Mesenchymal stem cell (in vitro differentiated cells and primary cell): ENCODE measurements around the gene TSKS.

Experiments used
- DNase-seq: peaks from one replicate; pipeline ENCODE4 v3.0.0-alpha.2; 2013
- H2AFZ ChIP-seq: one replicate; pipeline ENCODE4 v1.6.1; 2013; ENCODE audit warnings: low read depth, mild to moderate bottlenecking, control low read depth, inconsistent platforms, low read length, moderate library complexity
- H2AK5ac ChIP-seq: 2 replicates; pipeline ENCODE4 v1.6.1; 2013; ENCODE audit warnings: low read length, moderate library complexity, mild to moderate bottlenecking, inconsistent platforms; ENCODE audit not compliant: severe bottlenecking
- H2BK120ac ChIP-seq: one replicate; pipeline ENCODE4 v1.6.1; 2013; ENCODE audit warnings: low read depth, mild to moderate bottlenecking, inconsistent platforms, low read length, moderate library complexity
- H2BK12ac ChIP-seq, 2 experiments: one replicate each; pipeline ENCODE4 v1.6.1; 2013; ENCODE audit warnings: inconsistent platforms in 2 of 2, low read length in 2 of 2, mild to moderate bottlenecking in 2 of 2, moderate library complexity in 2 of 2, control low read depth in 1 of 2
- H2BK15ac ChIP-seq: one replicate; pipeline ENCODE4 v1.6.1; 2013; ENCODE audit warnings: mild to moderate bottlenecking, low read depth, inconsistent platforms; ENCODE audit not compliant: poor library complexity, severe bottlenecking
- H2BK5ac ChIP-seq: 2 replicates; pipeline ENCODE4 v1.6.1; 2013; ENCODE audit warnings: low read depth, mild to moderate bottlenecking, low read length, control low read depth, inconsistent platforms; ENCODE audit not compliant: poor library complexity, severe bottlenecking
- H3K14ac ChIP-seq, 2 experiments: one replicate each; pipeline ENCODE4 v1.6.1; 2013; ENCODE audit warnings: inconsistent platforms in 2 of 2, low read length in 2 of 2, control low read depth in 1 of 2, mild to moderate bottlenecking in 1 of 2, moderate library complexity in 1 of 2
- H3K18ac ChIP-seq, 2 experiments: one replicate each; pipeline ENCODE4 v1.6.1; 2013; ENCODE audit warnings: inconsistent platforms in 2 of 2, low read length in 2 of 2, control low read depth in 1 of 2, low read depth in 1 of 2, mild to moderate bottlenecking in 1 of 2
- H3K23ac ChIP-seq, 2 experiments: one replicate each; pipeline ENCODE4 v1.6.1; 2013; ENCODE audit warnings: inconsistent platforms in 2 of 2, low read length in 2 of 2, mild to moderate bottlenecking in 2 of 2, moderate library complexity in 2 of 2, control low read depth in 1 of 2
- H3K27ac ChIP-seq: 2 replicates; pipeline ENCODE4 v1.5.1; 2013; ENCODE audit warnings: mild to moderate bottlenecking, moderate library complexity, low read length, control low read depth, inconsistent platforms; ENCODE audit not compliant: poor library complexity, severe bottlenecking
- H3K27me3 ChIP-seq, 2 experiments: 2 replicates each; pipeline versions ENCODE4 v1.6.1 to v1.7.0; 2013; ENCODE audit warnings: low read length in 2 of 2, mild to moderate bottlenecking in 2 of 2, moderate library complexity in 2 of 2, control low read depth in 1 of 2, inconsistent platforms in 1 of 2; ENCODE audit not compliant: control insufficient read depth in 1 of 2, insufficient read depth in 1 of 2
- H3K36me3 ChIP-seq, 2 experiments: 2 replicates each; pipeline versions ENCODE4 v1.6.1 to v1.7.0; 2013; ENCODE audit warnings: low read length in 2 of 2, control low read depth in 1 of 2, inconsistent platforms in 1 of 2, low read depth in 1 of 2, mild to moderate bottlenecking in 1 of 2; ENCODE audit not compliant: insufficient read depth in 2 of 2, control insufficient read depth in 1 of 2
- H3K4ac ChIP-seq, 2 experiments: one replicate each; pipeline ENCODE4 v1.6.1; 2013; ENCODE audit warnings: inconsistent platforms in 2 of 2, low read length in 2 of 2, mild to moderate bottlenecking in 2 of 2, moderate library complexity in 2 of 2, control low read depth in 1 of 2, low read depth in 1 of 2
- H3K4me1 ChIP-seq: 2 replicates; pipeline ENCODE4 v1.6.1; 2013; ENCODE audit warnings: low read depth, low read length, control low read depth; ENCODE audit not compliant: control insufficient read depth, insufficient read depth
- H3K4me2 ChIP-seq: 2 replicates; pipeline ENCODE4 v1.6.1; 2013; ENCODE audit warnings: low read length, mild to moderate bottlenecking, inconsistent platforms; ENCODE audit not compliant: poor library complexity, severe bottlenecking
- H3K4me3 ChIP-seq, 2 experiments: 2 replicates each; pipeline versions ENCODE4 v1.5.1 to v1.7.0; 2013; ENCODE audit warnings: low read length in 2 of 2, mild to moderate bottlenecking in 2 of 2, control low read depth in 1 of 2, low read depth in 1 of 2; ENCODE audit not compliant: insufficient read depth in 1 of 2
- H3K79me1 ChIP-seq: replicated peaks from 2 replicates; pipeline ENCODE4 v1.6.1; 2013; ENCODE audit warnings: mild to moderate bottlenecking, control low read depth, low read length, inconsistent platforms; ENCODE audit not compliant: poor library complexity, severe bottlenecking
- H3K9ac ChIP-seq: 2 replicates; pipeline ENCODE4 v1.7.0; 2013; ENCODE audit warnings: mild to moderate bottlenecking, low read length, moderate library complexity
- H3K9me3 ChIP-seq: 2 replicates; pipeline ENCODE4 v1.7.0; 2013; ENCODE audit warnings: mild to moderate bottlenecking, low read length; ENCODE audit not compliant: control insufficient read depth
- H4K8ac ChIP-seq: one replicate; pipeline ENCODE4 v1.6.1; 2013; ENCODE audit warnings: inconsistent platforms, mild to moderate bottlenecking, low read length, moderate library complexity
- H4K91ac ChIP-seq: one replicate; pipeline ENCODE4 v1.6.1; 2013; ENCODE audit warnings: mild to moderate bottlenecking, low read length, inconsistent platforms
- WGBS: methylation state at CpG from one replicate; pipeline ENCODE4 v1.1.7; 2013; ENCODE audit warnings: mixed read lengths; 5-methylcytosine and 5-hydroxymethylcytosine counted together

TSKS gene

GRCh38 chr19:49793561-49793840, 30.4 kb upstream of the TSKS start:
- H2BK5ac ChIP-seq = no peak overlapping the region
- H2BK12ac ChIP-seq = no peak overlapping the region
- DNase-seq = peak; percentile 48
- no peak overlapping the region for H3K4ac ChIP-seq
- H3K4me3 ChIP-seq = no peak overlapping the region
- H3K79me1 ChIP-seq = peaks cover 34% of the 10 kb centered on the region
- 65% methylated on average over 6 of the region's 6 CpGs for WGBS
- no peak overlapping the region for H3K9ac ChIP-seq
- H3K14ac ChIP-seq = no peak overlapping the region
- H2AK5ac ChIP-seq = no peak overlapping the region
- no peaks in the 10 kb centered on the region for H3K27me3 ChIP-seq
- no peaks in the 10 kb centered on the region for H3K9me3 ChIP-seq
- H3K36me3 ChIP-seq = peaks cover 79 to 86% of the 10 kb centered on the region in 2 experiments
- no peak overlapping the region for H4K91ac ChIP-seq
- H3K27ac ChIP-seq = no peak overlapping the region
- H3K4me2 ChIP-seq = no peak overlapping the region
- no peak overlapping the region for H2BK15ac ChIP-seq
- H3K4me1 ChIP-seq = peaks cover 9% of the 10 kb centered on the region
- no peak overlapping the region for H4K8ac ChIP-seq
- no peak overlapping the region for H3K23ac ChIP-seq
- no peak overlapping the region for H2BK120ac ChIP-seq
- H2AFZ ChIP-seq = no peak overlapping the region
- no peak overlapping the region for H3K18ac ChIP-seq

GRCh38 chr19:49792829-49793560, 29.9 kb upstream of the TSKS start:
- Histone ChIP-seq H3K4me3 (no peak overlapping the region), H3K23ac (no peak overlapping the region), H3K9ac (no peak overlapping the region), H4K91ac (no peak overlapping the region), H3K27ac (no peak overlapping the region), H4K8ac (no peak overlapping the region), H3K79me1 (peaks cover 29% of the 10 kb centered on the region), H3K27me3 (no peaks in the 10 kb centered on the region), H2BK12ac (no peak overlapping the region), H2BK15ac (peak overlapping the region; percentile 54), H3K9me3 (no peaks in the 10 kb centered on the region), H3K4ac (no peak overlapping the region), H2AK5ac (no peak overlapping the region), H3K4me2 (no peak overlapping the region), H3K36me3 (peaks cover 79 to 85% of the 10 kb centered on the region in 2 experiments), H2AFZ (no peak overlapping the region), H3K14ac (no peak overlapping the region), H2BK120ac (no peak overlapping the region), H2BK5ac (no peak overlapping the region), H3K18ac (no peak overlapping the region), H3K4me1 (peaks cover 12% of the 10 kb centered on the region)
- no peak for DNase-seq
- 88% methylated on average over 22 of the region's 22 CpGs for WGBS

GRCh38 chr19:49791776-49792445, 28.8 kb upstream of the TSKS start:
- Histone ChIP-seq H2BK12ac (no peak overlapping the region), H3K4me3 (no peak overlapping the region), H2BK15ac (no peak overlapping the region), H3K9ac (no peak overlapping the region), H3K4me2 (no peak overlapping the region), H4K8ac (no peak overlapping the region), H3K18ac (no peak overlapping the region), H3K23ac (no peak overlapping the region), H3K9me3 (no peaks in the 10 kb centered on the region), H3K27ac (no peak overlapping the region), H3K4ac (no peak overlapping the region), H3K36me3 (peaks cover 76 to 84% of the 10 kb centered on the region in 2 experiments), H2BK120ac (no peak overlapping the region), H3K14ac (no peak overlapping the region), H3K27me3 (no peaks in the 10 kb centered on the region), H2BK5ac (no peak overlapping the region), H4K91ac (no peak overlapping the region), H2AFZ (no peak overlapping the region), H3K79me1 (peaks cover 24% of the 10 kb centered on the region), H2AK5ac (no peak overlapping the region), H3K4me1 (peaks cover 12% of the 10 kb centered on the region)
- no peak for DNase-seq
- 96% methylated on average over 26 of the region's 26 CpGs for WGBS

- Histone ChIP-seq H3K9ac (peak overlapping the region; percentile 61), H3K36me3 (peaks cover 69 to 84% of the 10 kb centered on the region in 2 experiments), H3K18ac (no peak overlapping the region), H3K79me1 (peaks cover 28% of the 10 kb centered on the region), H3K23ac (no peak overlapping the region), H2AK5ac (no peak overlapping the region), H4K8ac (no peak overlapping the region), H3K4me1 (peaks cover 17% of the 10 kb centered on the region), H2AFZ (no peak overlapping the region), H3K4me3 (no peak overlapping the region), H4K91ac (no peak overlapping the region), H3K27me3 (no peaks in the 10 kb centered on the region), H3K27ac (no peak overlapping the region), H2BK5ac (no peak overlapping the region), H3K4ac (no peak overlapping the region), H2BK120ac (no peak overlapping the region), H3K14ac (no peak overlapping the region), H2BK12ac (no peak overlapping the region), H3K4me2 (no peak overlapping the region), H2BK15ac (no peak overlapping the region), H3K9me3 (no peaks in the 10 kb centered on the region)
- WGBS = 89% methylated on average over 7 of the region's 9 CpGs
- no peak for DNase-seq
These were observed 27.8 kb upstream of the TSKS start for GRCh38 chr19:49790866-49791265.
